HFFc6 (cell line): Measurements from ENCODE around the gene SH2D5. TPM values are rescaled to one million over a fixed set of nuclear protein-coding genes. Genes with fewer than 3 reads are reported as not detected.

Experiments used
- DNase-seq: peaks from one replicate; pipeline ENCODE4 v3.0.0-alpha.2; 2018
- H3K27ac Mint-ChIP-seq: 2 replicates; pipeline ENCODE4 v1.8.0; 2020; ENCODE audit warnings: mild to moderate bottlenecking, mixed read lengths
- H3K27me3 Mint-ChIP-seq: 2 replicates; pipeline ENCODE4 v1.8.0; 2021; ENCODE audit warnings: mild to moderate bottlenecking, moderate library complexity, mixed read lengths; ENCODE audit not compliant: insufficient read depth
- H3K36me3 Mint-ChIP-seq: 2 replicates; pipeline ENCODE4 v1.8.0; 2021; ENCODE audit warnings: low read depth, mixed read lengths
- H3K4me1 Mint-ChIP-seq: 2 replicates; pipeline ENCODE4 v1.8.0; 2020; ENCODE audit warnings: low read depth, mixed read lengths
- H3K4me3 Mint-ChIP-seq: 2 replicates; pipeline ENCODE4 v1.8.0; 2020; ENCODE audit warnings: mild to moderate bottlenecking, moderate library complexity, mixed read lengths
- H3K9me3 Mint-ChIP-seq: 2 replicates; pipeline ENCODE4 v1.8.0; 2020; ENCODE audit warnings: mild to moderate bottlenecking, mixed read lengths
- CTCF ChIP-seq: fragments of 200-600 bp; sonication (generic); IDR thresholded peaks from 2 replicates; pipeline ENCODE4 v1.5.0; 2021; ENCODE audit warnings: antibody characterized with exemption, mild to moderate bottlenecking
- total RNA-seq, 6 experiments: library from RNA; stranded (reverse); fragmentation: NEBNext Ultra II Directional; extraction: Animal tissue kit (Norgen Biotek cat#: 25700); gene quantifications; 2 replicates in 1 of 6; 3 replicates in 5 of 6; pipeline ENCODE4 v1.2.3, GENCODE V29; 2021

SH2D5 gene
- total RNA-seq, 6 experiments from 2014 or later: 12.0 to 15.9 (median 13.2) TPM

GRCh38 chr1:20695515-20695914 lies 37.0 kb downstream of the SH2D5 start:
- Mint-ChIP-seq H3K27ac (no peak overlapping the region), H3K27me3 (peaks cover 5% of the 10 kb centered on the region), H3K36me3 (peaks cover 6% of the 10 kb centered on the region; the same call in 1 of the 2 replicates), H3K4me3 (peak overlapping the region; percentile 91), H3K4me1 (peaks cover 47% of the 10 kb centered on the region), H3K9me3 (no peaks in the 10 kb centered on the region)
- TF ChIP-seq CTCF: no peak
- no peak for DNase-seq

GRCh38 chr1:20693623-20694022 lies 38.9 kb downstream of the SH2D5 start:
- Mint-ChIP-seq H3K9me3 (no peaks in the 10 kb centered on the region), H3K36me3 (peaks cover 5% of the 10 kb centered on the region; the same call in 1 of the 2 replicates), H3K4me1 (peaks cover 34% of the 10 kb centered on the region), H3K27ac (no peak overlapping the region), H3K4me3 (no peak overlapping the region), H3K27me3 (peaks cover 3% of the 10 kb centered on the region)
- TF ChIP-seq CTCF: no peak
- no peak for DNase-seq

GRCh38 chr1:20691872-20692271 lies 40.6 kb downstream of the SH2D5 start:
- Mint-ChIP-seq H3K4me3 (no peak overlapping the region), H3K36me3 (no peaks in the 10 kb centered on the region), H3K4me1 (peaks cover 19% of the 10 kb centered on the region), H3K27ac (no peak overlapping the region), H3K27me3 (no peaks in the 10 kb centered on the region; the same call in 1 of the 2 replicates), H3K9me3 (no peaks in the 10 kb centered on the region)
- TF ChIP-seq CTCF: no peak
- DNase-seq: no peak

- Mint-ChIP-seq H3K4me1 (0 out of 2 replicates have a peak, but pooled peaks cover 7% of the 10 kb centered on the region), H3K27me3 (no peaks in the 10 kb centered on the region; the same call in 1 of the 2 replicates), H3K4me3 (no peak overlapping the region), H3K9me3 (no peaks in the 10 kb centered on the region), H3K36me3 (no peaks in the 10 kb centered on the region; the same call in 1 of the 2 replicates), H3K27ac (no peak overlapping the region)
- DNase-seq: no peak
- TF ChIP-seq CTCF: no peak
These were observed 42.9 kb downstream of the SH2D5 start for GRCh38 chr1:20689645-20690056.

DNA sequence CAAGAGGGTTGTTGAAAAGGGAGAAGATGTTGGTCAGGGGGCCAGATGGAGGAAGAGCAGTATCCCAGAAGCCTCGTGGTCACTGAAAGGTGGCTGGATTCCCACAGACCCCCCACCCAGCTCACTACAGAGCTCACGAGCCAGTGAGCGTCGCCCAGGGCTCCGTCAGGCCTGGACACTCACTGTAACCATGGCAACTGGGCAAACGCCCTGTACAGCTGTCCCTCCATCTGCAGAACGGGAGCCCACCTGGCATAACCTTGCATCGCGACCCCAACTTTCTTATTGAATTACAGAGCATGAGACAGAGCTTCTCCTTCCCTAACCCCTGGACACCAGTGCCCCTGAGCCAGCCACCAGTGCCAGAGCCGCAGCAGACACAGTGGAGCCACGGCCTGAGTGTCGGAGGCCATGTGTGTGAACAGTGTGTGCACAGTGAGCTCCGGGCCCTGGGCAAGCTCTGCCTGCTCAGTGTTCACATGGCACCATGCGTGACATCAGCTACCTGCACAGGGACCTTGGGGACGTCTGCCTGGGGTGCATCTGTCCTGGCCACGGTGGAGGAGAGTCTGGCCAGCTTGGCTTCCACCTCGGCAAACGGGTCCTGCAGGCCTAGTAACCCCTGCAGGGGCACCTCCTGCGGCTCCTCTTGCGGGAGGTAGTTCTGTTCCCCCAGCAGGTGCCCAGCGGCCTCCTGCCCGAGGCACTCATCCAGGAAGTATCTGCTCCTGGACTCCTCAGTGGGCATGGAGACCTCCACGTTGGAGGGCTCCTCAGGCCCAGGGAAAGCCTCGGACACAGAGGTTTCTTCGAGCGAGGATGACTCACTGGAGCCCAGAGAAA lies 45.4 kb downstream of the SH2D5 start:
- no peak for DNase-seq
- no peaks in the 10 kb centered on the region for H3K27me3 Mint-ChIP-seq
- no peaks in the 10 kb centered on the region for H3K9me3 Mint-ChIP-seq
- no peak overlapping the region for H3K4me3 Mint-ChIP-seq
- no peaks in the 10 kb centered on the region; the same call in 1 of the 2 replicates for H3K36me3 Mint-ChIP-seq
- TF ChIP-seq CTCF: no peak
- H3K4me1 Mint-ChIP-seq: 0 out of 2 replicates have a peak, but pooled peaks cover 2% of the 10 kb centered on the region
- H3K27ac Mint-ChIP-seq: no peak overlapping the region
